LNCAP (cell line): ENCODE data around the gene PLCL1.

Experiments
- TF ChIP-seq, protein P1 (sequence below): fragments of 450-650 bp; IDR thresholded peaks from 2 replicates; pipeline ENCODE4 v1.5.1; 2017; ENCODE audit warnings: mild to moderate bottlenecking

The PLCL1 gene

DNA sequence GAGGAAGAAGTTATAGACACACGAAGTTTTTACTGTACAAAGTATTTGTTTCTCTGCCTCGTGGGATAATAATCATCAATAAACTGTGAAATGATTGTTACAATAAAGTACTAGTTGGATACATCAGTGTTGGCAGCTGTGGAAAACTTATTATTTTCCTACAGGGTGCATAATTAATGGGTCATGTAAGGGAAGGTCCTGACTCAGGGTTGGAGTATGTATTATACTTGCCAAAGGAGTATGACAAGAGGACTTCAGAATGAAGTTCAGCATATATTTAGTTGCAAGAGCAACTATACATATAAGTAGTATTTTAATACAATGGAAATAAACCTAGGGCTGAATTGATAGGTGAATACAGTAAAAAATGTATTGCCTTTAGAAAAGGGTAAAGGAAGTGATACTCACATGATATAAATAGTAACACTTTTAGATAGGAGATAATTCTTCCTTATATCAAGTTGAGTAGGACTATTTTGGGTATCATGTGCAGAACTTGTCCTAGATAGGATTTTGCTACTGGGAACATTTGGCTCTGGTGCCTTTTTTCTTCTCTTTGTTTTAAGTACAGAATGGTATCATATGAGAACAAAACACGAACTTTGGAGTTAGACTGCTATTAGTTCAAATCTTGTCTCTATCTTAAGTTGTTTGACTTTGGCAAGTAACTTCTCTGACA, 79.1 kb downstream of the PLCL1 start:
- TF ChIP-seq, protein P1, sequence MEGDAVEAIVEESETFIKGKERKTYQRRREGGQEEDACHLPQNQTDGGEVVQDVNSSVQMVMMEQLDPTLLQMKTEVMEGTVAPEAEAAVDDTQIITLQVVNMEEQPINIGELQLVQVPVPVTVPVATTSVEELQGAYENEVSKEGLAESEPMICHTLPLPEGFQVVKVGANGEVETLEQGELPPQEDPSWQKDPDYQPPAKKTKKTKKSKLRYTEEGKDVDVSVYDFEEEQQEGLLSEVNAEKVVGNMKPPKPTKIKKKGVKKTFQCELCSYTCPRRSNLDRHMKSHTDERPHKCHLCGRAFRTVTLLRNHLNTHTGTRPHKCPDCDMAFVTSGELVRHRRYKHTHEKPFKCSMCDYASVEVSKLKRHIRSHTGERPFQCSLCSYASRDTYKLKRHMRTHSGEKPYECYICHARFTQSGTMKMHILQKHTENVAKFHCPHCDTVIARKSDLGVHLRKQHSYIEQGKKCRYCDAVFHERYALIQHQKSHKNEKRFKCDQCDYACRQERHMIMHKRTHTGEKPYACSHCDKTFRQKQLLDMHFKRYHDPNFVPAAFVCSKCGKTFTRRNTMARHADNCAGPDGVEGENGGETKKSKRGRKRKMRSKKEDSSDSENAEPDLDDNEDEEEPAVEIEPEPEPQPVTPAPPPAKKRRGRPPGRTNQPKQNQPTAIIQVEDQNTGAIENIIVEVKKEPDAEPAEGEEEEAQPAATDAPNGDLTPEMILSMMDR, result no peak

DNA sequence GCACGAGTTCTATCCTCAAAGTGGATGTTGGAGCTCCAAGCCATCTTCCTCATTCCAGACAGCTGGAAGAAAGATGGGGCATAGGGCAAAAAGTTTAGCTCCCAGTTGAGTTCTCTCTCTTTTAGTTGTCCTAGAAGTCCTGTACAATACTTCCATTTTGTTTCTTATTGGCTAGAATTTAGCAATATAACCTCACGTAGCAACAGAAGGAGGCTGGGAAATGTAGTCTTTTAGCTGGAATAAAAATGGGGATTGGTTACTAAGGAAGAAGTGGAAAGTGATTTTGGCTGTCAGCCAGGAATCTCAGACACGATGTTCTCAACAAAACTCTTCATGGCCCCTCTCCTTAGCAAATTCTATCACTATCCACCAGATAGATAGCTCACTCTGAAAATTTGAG, 79.9 kb downstream of the PLCL1 start:
- TF ChIP-seq, protein P1, result no peak

DNA sequence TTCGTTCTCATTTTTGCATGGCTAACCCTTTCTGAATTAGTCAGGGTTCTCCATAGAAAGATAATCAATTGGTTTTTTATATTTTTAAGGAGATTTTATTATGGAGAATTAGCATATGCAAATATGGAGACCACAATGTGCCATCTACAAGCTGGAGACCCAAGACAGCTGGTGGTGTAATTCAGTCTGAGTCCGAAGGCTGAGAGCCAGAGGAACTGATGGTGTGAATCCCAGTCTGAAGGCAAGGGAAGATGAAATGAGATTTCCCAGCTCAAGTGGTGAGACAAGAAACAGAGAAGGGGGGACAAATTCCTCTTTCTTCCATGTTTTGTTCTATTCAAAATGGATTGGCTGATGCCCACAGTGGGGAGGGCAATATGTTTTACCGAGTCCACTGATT, 80.7 kb downstream of the PLCL1 start:
- TF ChIP-seq, protein P1, result no peak

DNA sequence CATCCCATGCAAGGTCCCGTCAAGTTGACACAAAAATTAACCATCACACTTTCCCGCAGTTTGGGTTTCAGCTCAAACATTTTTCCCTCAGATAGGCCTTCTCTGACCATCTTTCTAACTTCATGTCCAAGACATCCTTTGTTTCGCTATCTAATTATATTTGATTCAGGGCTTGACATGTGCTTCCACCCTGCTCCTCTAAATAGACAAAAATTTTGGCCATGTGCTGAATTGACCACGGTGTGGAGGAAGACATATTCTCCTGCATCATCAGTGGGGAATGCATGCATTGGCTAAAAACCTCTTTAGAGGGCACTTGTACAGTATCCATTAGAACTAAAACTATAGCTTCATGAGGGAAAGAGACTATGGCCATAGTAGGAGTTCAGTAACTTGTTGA, 81.2 kb downstream of the PLCL1 start:
- TF ChIP-seq, protein P1, result no peak

DNA sequence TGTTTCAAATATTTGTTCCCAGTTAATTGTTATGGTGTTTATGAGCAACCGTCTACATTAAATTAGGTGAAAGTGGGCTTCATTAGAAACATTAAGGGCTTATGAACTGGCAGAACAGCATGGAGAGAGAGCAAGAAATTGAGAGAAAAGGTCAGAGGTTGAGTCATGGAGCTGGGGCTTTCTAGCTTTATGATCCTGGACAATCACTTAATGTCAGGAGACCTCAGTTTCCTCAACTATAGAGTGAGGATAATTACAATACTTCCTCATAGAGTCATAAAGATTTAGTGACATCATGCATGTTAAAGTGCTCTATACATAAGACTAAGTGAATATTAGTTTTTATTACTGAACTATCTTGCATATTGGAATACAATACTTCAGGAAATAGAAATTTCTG, 83.9 kb downstream of the PLCL1 start:
- TF ChIP-seq, protein P1, result no peak

DNA sequence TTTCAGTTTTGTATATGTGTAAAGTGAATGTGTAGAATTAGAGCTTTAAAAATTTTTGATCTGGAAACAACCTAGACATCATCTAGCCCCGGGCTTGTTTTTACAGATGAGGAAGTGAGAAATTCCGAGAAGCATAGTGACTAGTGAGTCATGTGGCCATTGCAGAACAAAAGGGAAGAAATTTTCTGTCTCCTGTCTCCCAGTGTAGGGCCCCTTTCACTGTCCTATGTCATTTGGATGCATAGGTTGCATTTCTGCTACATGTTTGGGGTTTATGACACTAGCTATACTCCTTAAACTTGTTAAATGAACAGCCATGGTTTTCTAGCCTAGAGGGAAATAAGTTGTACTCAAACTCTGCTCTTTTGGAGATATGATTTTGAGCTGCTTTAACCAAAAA, 84.6 kb downstream of the PLCL1 start:
- TF ChIP-seq, protein P1, result no peak

DNA sequence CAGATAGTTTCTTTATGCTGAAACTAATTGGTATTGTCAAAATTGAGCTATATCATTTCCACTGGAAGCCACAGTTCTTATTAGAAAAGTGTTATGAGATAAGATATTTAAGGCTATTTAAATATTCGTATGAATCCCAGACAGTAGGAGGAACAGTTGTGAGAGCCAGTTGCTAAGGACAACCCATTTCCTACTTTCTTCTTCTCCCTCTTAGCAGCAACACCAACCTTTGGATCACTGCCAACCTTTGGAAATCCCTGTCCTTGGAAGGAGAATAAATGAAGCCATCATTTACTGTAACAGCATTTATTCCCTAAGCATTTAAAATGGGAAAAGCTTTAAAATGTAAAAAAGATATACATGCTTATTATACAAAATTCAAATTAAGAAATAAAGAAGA, 85.8 kb downstream of the PLCL1 start:
- TF ChIP-seq, protein P1, result no peak
